Measurements from ENCODE around the gene SEMA6A.

The SEMA6A gene

DNA sequence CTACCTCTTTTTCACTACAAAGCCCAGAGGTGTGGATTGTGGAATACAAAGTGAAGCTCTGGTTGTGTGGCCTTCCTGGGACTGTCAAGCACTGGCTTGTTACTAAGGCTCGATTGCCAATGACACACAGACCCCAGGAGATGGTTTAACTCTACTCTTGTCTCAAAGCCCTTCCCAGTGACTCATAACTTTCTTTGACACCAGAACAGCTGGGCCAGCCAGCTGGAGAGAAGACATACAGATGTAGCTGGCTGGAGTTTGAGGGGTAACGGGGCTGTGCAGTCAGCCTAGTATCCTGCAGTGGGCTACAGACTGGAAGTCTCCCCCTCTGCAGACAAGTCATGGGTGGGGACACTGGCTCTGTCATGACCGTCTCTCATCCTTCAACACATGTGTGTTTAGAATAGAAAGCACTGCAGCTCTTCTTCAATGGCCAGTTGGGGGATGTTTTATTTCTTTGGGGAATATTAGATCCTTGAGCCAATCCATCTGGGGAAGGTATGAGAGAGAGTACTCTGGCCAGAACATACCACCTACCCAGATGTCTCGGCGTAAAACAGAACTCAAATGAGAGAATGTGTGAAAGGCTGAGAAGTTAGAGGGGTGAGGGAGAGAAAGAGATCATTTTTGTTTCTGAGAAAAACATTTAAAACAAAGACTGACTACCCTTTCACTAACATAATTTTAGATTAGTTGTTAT is 53.3 kb downstream of the SEMA6A start:
- no peak for DNase-seq

DNA sequence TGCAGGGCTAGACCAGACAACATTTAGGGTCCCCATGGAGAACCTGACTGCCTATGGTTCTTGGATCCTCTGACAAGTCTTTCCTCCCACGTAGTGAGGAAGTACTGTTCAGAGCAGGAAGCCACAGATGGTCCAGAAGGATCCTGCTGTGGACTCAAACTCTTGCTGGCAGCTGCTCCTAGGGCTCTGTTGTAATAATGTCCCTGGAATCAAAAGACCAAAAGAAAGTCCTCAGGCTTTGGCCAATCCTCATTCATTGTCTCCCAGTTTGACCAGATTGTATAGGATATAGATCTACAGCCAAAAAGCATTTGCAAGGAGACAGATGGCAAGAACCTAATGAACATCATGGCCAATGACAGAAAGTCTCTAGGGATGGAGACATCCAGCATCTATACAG is 53.9 kb downstream of the SEMA6A start:
- no peak for DNase-seq

DNA sequence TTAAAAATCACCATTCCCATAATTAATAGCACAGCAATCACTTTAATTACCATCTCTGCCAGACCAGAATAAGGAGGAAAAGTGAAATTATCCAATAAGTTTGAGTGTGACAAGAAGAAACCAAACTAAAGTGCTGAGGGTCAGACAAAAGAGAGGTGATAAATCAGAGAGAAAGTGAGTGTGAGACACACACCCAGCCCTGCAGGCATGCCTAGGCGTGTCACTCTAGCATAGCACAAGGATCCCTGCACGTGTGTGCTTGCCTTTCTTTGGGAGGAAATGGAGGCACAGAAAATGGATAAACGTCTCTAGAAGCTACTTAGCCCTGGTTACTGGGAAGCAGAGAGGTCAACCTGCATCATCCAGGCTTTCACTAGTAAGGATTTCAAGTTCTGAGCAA is 56.2 kb downstream of the SEMA6A start:
- no peak for DNase-seq

DNA sequence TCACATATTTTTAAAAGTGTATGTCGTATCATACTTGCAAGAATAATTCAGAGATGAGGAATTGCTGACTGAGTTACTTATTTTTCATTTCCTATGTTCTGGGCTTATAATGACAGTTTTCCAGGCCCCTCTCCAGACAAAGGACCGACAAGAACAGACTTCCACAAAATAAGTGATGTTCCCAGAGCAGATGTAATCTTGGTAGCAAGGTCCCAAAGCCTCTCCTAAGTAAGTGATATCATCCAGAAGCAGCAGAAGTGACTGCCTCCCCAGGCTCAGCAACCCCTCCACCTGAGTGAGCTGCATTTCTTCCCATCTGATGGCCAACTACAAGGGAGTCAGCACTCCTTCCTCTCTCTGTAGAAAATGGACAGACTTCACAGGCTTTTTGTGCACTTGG is 57.1 kb downstream of the SEMA6A start:
- DNase-seq: no peak

DNA sequence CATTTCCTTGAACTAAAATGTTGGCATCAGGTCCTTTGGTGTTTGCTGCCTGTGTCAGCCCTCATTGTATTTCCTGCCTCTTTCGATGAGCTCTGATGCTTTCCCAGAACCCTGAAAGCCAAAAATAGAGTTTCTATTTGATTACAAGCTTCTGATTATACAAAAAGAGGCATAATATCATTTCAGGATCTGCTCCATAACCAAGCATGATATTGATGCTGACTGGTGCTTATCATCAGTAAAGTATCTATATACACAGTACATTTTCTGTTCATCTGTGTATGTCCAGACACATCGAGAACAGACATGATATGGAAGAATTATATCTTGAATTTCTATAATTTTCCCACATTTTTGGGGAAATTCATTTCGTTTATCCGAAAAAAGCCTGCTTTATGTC is 58.6 kb downstream of the SEMA6A start:
- no peak for DNase-seq

DNA sequence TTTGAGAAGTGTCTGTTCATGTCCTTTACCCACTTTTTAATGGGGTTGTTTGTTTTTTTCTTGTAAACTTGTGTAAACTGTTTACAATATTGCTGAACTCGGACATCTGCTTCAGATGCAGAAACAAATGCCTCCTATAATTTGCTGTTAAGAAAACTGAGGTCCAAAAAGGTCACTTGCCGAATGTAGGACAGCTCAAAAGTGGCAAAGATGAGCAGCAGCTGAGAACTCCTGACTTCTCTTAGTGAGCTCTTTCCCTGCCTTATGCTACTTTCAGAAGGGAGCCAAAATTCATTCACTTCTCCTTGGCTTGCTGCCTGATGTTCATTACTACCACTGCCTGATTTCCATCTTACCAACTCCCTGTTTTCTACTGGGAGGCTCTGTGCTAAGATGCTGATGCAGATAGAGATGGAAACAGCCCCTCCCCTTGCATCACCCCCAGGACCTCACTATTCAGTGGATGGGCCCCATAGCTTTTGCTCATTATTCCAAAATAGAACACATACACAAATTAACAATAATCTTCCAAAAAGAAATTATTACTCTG is 60.1 kb downstream of the SEMA6A start:
- no peak for DNase-seq

DNA sequence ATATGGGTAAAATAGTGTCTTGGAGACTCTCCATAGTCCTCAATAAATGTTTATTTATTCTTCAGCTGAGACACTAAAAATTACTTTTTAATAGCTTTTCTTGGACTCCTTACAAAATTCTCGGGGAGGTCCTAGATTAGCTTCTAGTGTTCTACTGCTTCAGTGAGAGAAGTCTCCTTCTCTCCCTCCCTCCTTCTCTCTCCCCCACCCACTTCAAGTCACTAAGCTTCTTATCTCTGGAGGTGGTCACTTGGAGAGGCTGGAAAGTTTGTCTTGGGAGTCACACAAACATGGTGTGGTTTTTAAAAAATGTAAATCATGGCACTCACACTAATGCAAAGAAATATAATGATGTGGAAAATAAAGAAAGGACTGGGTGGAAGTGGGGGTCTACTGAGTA is 64.1 kb downstream of the SEMA6A start:
- DNase-seq: no peak

DNA sequence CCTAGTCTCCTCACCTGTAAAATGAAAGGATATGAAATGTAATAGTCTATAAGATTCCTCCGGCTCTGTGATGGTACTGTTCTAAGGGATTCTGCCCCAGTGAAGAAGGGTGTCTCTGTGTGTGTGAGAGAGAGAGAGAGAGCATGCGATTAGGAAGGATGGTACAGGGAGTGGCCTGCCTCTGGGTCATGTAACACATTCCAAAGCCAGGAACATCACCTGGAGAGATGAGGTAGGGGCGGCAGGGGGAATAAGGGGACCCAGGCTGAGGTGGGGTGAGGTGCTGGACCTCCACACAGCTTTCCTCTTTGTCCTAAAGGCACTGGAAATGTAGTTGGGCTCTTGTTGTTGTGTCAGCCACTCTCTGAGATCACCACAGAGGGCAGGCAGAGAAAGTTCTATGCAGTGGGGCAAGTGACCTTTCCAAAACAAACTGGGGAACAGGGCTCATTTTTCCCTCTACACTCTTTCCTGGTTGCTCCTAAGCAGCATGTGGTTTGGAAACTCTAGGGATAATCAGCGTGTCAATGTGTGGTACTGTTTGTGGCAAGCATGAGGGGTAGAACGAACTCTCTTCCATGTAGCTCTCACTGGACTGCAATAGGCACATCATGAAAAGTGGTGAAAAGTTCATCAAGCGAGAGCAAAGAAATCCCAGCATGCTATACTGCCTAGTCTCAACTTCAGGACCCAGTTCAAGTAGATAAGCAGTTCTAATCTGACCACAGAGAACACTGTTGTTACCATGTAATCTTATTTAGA is 65.0 kb downstream of the SEMA6A start:
- no peak for DNase-seq

DNA sequence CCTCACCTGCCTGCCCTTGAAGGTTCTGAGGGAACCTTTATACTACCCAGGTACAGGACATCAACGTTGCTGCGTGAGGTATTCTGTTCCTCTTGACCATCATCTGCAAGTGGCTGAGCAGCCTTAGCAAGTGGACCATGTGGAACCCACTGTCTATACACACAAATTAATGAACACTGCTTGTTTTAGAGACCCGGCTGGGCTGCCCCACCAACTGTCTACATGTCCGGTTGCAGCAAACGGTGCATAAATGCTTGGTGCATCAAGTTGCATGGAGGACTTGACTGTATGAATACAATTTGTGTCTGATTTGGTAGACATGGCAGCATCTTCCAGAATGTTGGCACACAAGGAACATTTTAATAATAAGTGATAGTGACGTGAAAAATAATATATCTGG is 65.8 kb downstream of the SEMA6A start:
- no peak for DNase-seq

DNA sequence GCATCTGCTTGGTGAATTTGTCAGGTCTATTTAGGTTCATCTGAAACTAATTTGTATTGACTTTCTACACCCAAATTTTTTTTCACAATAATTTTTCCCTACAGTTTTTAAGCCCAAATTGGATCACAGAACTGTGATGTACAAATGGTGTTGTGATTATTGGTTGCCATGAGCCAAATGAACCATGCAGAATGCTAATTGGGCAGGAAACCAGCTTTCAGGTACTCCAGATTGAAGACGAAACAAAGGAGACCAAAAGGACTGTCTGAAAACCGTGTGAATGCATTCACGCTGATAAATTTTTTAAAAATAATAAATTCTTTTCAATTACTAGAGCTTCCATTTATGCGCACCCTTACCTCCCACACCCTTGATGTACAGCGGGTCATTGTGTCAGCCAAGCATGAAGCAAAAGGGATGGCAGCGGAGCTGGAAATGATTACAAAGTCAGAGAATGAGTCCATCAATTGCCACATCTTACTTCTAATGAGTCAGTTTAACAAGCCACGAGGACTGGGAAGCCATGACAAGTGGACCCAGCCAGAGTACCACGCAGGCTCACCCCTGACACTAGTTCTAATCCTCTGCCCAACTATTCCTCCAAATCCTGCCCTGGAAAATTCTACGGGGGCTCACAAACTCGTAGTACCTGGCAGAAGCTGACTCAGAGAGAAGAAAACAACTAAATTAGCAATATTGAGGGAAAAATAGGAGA is 66.5 kb downstream of the SEMA6A start:
- DNase-seq: no peak

DNA sequence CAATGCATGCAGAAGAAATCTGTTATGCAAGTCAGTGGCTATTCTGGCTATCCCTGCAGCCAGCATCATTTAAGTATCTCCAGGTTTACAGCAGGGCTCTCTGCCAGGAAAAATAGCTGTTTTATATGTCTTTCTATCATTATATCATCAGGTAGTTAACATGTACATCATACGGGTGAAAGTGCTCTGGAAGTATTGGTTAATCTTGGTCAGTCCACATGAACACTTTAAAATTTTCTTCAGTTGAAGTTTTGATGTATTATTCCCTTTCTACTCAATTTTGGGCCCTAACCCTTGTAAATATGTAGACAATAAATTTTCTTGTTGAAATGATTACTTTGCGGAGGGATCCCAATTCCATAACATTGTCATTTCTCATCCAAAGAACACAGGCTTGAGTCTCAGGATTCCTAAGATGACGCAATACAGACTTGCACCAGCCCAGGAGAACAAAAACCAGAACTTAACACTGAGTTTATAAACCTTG is 67.5 kb downstream of the SEMA6A start:
- DNase-seq: no peak

DNA sequence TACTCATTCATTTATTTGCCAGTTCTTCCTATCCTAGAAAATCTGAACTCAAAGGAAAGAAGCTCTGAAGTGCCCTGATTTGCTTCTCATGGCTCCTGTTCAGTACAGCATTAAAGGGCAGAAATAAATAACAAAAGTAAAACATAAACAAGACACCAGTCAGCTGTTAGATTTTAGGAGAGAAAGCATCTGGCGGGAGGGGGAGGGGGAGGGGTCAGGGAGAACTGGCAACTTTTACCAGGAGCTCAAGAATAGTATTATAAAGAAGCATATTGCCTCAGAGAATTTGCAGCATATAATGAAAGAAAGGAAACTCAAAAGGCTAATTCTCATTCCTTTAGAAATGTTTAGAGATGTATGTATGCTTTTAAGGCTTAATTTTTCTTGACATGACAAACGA is 68.1 kb downstream of the SEMA6A start:
- DNase-seq: no peak

DNA sequence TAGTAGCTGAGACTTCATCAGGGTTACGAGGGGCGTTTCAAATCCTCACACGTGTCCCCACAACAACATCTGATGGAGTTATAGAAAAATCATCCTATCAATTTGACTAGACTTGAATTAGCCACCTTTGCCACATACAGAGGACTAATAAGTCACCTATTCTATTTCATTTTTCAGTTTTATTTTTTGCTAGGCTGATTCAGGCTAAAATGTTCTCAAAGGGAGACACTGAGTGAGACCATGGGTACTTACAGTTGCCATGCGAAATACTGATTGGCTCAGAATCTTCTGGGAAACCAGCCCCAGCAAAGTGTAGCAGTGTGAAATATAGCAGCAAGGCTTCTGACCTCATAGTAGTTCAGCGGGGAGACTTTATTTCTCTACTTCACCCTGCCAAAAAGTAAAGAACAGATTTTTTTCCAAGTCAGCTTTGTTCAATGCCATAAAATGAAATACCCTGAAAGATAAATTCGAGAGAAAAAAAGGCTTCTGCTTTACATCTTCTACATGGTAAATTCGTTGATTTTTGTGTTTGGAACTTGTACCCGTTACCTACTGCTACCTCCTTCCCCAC is 69.9 kb downstream of the SEMA6A start:
- DNase-seq: no peak

DNA sequence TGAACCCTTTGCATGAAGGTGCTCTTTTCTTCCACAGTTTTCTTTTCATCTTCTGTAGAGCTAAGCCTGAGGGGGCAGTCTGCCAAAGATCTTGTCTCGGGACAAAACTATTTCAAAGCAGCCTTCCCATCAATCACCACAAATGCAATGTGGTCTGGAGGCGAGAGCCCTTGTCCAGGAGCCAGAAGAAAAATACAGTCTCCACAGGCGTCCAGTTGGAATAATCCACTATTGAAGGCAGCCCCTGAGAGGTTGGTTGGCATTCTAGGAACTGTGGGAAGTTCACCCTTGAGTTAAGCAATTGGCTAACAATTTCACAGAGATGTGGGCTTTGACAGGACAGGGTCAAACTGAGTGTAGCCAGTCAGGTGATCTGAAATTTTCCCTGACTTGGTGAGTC is 72.0 kb downstream of the SEMA6A start:
- no peak for DNase-seq

DNA sequence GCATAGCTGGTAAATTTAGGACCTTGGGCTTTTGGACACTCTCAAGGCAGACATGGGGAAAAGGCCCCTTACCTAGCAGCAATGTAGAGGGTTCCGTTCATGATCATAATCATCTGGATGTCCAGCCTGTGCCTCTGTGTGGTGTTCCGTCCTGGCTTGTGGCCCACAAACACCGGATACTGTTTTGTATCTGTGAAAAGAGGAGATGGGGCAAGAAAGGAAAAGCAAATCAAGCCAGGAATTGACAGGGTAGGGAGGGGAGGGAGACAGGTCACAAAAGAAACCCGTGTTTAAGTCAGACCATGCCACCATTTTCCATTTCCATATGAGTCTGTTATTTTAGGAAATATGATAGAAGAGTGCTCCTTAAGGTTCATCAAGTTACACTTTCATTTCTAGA is 72.5 kb downstream of the SEMA6A start:
- no peak for DNase-seq

DNA sequence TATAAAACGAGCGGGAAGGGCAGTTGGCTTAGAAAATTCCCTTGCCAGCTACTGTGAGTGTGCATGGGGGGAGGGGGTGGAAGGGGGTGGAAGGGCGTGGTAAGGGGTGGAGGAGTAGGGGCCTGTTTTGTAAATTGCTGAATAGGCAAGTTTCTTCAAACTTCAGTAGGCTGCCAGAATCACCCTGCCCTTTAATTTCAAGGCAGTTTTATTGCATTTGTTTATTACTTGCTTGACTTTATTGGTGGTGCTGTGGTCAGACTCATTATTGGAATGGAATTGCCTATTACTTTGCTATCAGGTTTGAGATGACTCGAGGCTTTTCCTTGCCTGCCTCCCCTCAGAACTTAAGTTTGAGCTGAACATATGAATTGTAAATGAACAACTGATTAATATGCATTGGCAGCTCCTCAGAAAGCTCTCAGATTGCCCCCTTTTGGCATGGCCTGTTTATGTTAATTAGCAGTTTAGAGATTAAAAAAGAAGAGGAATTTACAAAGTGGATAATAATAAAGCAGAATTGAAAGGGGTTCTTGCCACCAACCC is 76.0 kb downstream of the SEMA6A start:
- no peak for DNase-seq

DNA sequence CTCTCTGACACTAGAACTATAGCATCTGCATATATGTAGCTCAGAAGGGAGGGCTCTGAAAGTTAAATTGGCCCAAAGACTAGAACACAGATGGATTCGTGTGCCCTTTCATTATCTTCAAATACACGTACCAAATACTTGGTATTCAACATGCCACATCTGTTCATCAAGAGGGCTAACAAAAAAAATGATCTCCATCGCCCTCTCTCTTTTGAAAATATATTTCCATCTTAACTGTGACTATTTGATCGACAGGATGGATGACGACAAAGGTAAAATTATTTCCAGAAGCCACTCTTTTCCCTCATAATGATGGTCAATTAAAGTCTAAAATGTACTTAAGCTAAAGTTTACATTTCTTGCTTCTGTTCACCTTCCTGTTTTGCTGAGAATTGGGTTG is 77.0 kb downstream of the SEMA6A start:
- DNase-seq: no peak

DNA sequence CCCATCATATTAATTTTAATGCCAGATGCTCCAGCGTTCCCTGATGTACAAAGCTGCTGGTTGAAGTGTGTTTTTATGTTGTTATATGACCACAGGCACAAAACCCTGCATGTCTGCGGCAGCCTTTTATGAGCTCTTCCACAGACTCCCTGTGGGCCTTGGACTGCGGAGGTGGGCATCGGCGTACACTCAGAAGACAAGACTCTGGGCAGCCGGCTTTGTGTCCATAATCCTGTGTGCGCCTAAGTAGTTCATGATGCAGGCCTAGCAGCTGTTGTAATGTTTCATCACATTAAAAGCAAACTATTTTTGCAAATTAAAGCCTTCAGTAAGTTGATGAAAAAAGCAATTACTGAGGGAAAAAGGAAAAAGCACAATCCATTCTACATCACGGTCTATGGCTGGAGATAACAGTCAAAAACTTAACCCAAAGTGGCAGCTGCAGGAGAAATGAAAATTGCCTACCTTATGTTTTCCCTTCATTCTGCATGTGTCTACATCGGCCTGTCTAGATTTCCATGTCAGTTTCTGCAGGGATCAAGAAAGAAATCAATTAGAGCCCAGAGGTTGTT is 78.8 kb downstream of the SEMA6A start:
- no peak for DNase-seq

DNA sequence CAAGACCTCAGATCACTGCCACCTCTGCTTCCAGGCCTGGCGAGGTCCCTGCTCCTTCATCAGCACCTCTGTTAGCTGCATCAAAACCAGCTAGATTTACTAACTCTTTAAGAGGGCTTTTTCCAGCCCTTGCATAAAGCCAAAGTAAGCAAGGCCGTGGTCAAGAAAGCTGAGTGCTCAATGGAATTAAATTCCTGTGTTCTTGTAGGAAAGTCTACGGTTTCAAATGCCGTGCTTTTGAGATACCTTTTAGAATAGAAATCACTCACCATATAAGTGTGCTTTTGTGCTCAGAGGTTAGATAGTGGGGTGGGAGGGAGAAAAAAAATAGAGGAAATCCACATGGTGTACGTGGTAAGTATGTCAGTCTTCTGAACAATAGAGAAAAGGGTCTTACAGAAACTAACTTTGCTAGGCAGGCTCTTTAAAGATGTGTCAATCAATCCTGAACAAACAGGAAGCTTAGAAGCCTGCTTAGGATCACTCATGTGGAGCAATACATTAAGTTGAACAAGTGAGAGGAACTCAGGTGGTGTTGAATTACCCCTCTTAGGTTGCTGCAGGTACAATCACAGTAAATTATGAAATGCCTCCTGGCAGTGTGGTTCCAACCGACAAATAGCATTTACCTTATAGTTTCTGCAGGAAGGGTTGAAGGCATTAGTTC is 79.7 kb downstream of the SEMA6A start:
- no peak for DNase-seq

DNA sequence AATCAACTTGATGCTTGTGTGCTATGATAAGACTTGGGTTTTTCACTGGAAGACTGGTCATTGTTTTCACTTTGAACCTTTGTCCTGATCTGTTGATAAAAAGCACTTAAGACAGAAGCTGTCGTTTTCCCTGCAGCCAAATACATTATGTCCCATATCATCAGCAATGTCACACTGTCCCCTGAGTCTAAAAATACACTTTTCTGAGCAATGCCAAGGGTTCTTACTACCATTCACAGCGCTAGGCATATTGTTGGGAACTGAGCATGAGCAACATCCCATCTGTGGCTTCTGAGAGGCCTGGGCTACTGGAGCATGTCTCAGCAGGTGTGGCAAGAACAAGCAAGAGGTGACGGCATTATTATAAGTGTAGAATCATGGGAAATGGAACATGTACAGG is 81.8 kb downstream of the SEMA6A start:
- no peak for DNase-seq

DNA sequence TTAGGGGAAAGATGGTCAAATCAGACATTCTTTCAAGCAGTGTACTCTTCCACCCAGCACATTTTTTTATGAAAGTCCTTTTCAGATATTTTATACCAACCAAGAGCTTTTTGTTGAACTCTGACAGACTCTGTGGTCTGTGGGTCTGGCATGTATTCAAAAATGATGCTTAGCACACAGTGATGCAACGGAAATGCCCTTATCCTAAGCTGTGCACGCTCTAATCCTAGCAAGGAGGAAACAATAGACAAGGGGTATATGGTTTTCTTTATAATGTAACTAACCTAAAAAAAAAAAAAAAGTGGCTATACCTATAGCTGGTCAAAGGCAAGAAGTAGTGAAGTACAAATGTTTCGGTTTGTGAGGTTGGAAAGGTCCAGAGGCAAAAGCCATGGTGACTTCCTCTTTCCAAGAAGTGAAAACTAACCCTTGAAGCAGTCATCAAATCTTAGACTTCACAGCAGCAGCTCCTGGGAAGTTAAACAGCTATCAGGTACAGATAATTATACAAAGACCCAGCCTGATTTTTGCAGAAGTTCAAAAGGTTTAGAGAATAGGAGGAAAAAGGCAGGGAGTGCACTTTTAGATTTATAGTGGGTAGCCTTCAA is 82.5 kb downstream of the SEMA6A start:
- DNase-seq: no peak
